MM.1S (cell line): ENCODE results near the gene RELL1.

Experiments used
- DNase-seq: peaks from one replicate; pipeline ENCODE4 v3.0.0-alpha.2; 2015
- H2AFZ ChIP-seq: fragments of 300-600 bp; sonication (generic); 2 replicates; pipeline ENCODE4 v1.6.0; 2016; ENCODE audit warnings: antibody characterized with exemption, low read length
- H3F3A ChIP-seq: fragments of 300-600 bp; sonication (generic); 2 replicates; pipeline ENCODE4 v1.6.1; 2016; ENCODE audit warnings: mild to moderate bottlenecking, antibody characterized with exemption, low read length, moderate library complexity, mixed read lengths; ENCODE audit not compliant: insufficient read depth
- H3K27ac ChIP-seq: fragments of 300-600 bp; sonication (generic); 2 replicates; pipeline ENCODE4 v1.5.1; 2016; ENCODE audit warnings: mild to moderate bottlenecking, low read length
- H3K27me3 ChIP-seq: fragments of 300-600 bp; sonication (generic); replicated peaks from 2 replicates; pipeline ENCODE4 v1.6.0; 2016; ENCODE audit warnings: low read length; ENCODE audit not compliant: insufficient read depth
- H3K36me3 ChIP-seq: fragments of 300-600 bp; sonication (generic); replicated peaks from 2 replicates; pipeline ENCODE4 v1.6.1; 2016; ENCODE audit warnings: mild to moderate bottlenecking, low read length, mixed read lengths; ENCODE audit not compliant: insufficient read depth
- H3K4me1 ChIP-seq: fragments of 300-600 bp; sonication (generic); 2 replicates; pipeline ENCODE4 v1.6.1; 2016; ENCODE audit warnings: low read length, mixed read lengths
- H3K4me2 ChIP-seq: fragments of 300-600 bp; sonication (generic); 2 replicates; pipeline ENCODE4 v1.6.0; 2016; ENCODE audit warnings: low read depth, low read length
- H3K4me3 ChIP-seq: fragments of 300-600 bp; sonication (generic); 2 replicates; pipeline ENCODE4 v1.5.1; 2016; ENCODE audit warnings: low read length, mixed read lengths
- H3K79me2 ChIP-seq: fragments of 300-600 bp; sonication (generic); 2 replicates; pipeline ENCODE4 v1.6.1; 2016; ENCODE audit warnings: mixed run types, low read length, mixed read lengths
- H3K9ac ChIP-seq: fragments of 300-600 bp; sonication (generic); 2 replicates; pipeline ENCODE4 v1.6.1; 2016; ENCODE audit warnings: low read length, mixed read lengths
- H3K9me2 ChIP-seq: fragments of 300-600 bp; sonication (generic); replicated peaks from 2 replicates; pipeline ENCODE4 v1.6.1; 2016; ENCODE audit warnings: mild to moderate bottlenecking, low read length, mixed read lengths; ENCODE audit not compliant: insufficient read depth
- H3K9me3 ChIP-seq: fragments of 300-600 bp; sonication (generic); replicated peaks from 2 replicates; pipeline ENCODE4 v1.6.1; 2016; ENCODE audit warnings: mild to moderate bottlenecking, low read length, mixed read lengths; ENCODE audit not compliant: insufficient read depth
- H4K20me1 ChIP-seq: fragments of 300-600 bp; sonication (generic); 2 replicates; pipeline ENCODE4 v1.6.1; 2016; ENCODE audit warnings: mild to moderate bottlenecking, low read length, moderate library complexity, mixed read lengths; ENCODE audit not compliant: insufficient read depth
- CTCF ChIP-seq: fragments of 300-600 bp; sonication (generic); IDR thresholded peaks from 2 replicates; pipeline ENCODE4 v1.5.1; 2016; ENCODE audit warnings: antibody characterized with exemption, low read length, mixed read lengths
- EZH2 ChIP-seq: fragments of 300-600 bp; sonication (generic); optimal IDR thresholded peaks from 2 replicates; pipeline ENCODE3; 2017; ENCODE audit warnings: low read depth, mild to moderate bottlenecking, antibody characterized with exemption, low read length, mixed read lengths
- EZH2phosphoT487 ChIP-seq: fragments of 300-600 bp; sonication (generic); IDR thresholded peaks from 2 replicates; pipeline ENCODE4 v1.6.1; 2018; ENCODE audit warnings: antibody characterized with exemption, low read length

The RELL1 gene

GRCh38 chr4:37591349-37591748 is 94.8 kb downstream of the RELL1 start:
- no peaks in the 10 kb centered on the region for H3K9me2 ChIP-seq
- H2AFZ ChIP-seq = no peak overlapping the region
- H3K27ac ChIP-seq = no peak overlapping the region
- no peaks in the 10 kb centered on the region for H3K27me3 ChIP-seq
- H3K9me3 ChIP-seq = no peaks in the 10 kb centered on the region
- TF ChIP-seq EZH2phosphoT487 (no peak), EZH2 (no peak), CTCF (no peak)
- H3K36me3 ChIP-seq = no peaks in the 10 kb centered on the region
- H3K4me3 ChIP-seq = no peak overlapping the region
- no peaks in the 10 kb centered on the region for H4K20me1 ChIP-seq
- H3K79me2 ChIP-seq = no peaks in the 10 kb centered on the region
- DNase-seq = no peak
- H3K9ac ChIP-seq = no peak overlapping the region
- H3K4me2 ChIP-seq = no peak overlapping the region
- H3F3A ChIP-seq = no peaks in the 10 kb centered on the region
- no peaks in the 10 kb centered on the region for H3K4me1 ChIP-seq

GRCh38 chr4:37590016-37590415 is 96.2 kb downstream of the RELL1 start:
- no peaks in the 10 kb centered on the region for H3F3A ChIP-seq
- no peaks in the 10 kb centered on the region for H3K27me3 ChIP-seq
- no peaks in the 10 kb centered on the region for H3K9me3 ChIP-seq
- no peak for DNase-seq
- no peak overlapping the region for H3K4me3 ChIP-seq
- H3K27ac ChIP-seq = no peak overlapping the region
- H3K36me3 ChIP-seq = no peaks in the 10 kb centered on the region
- no peaks in the 10 kb centered on the region for H3K9me2 ChIP-seq
- no peaks in the 10 kb centered on the region for H4K20me1 ChIP-seq
- TF ChIP-seq EZH2 (no peak), CTCF (no peak), EZH2phosphoT487 (no peak)
- H3K4me2 ChIP-seq = no peak overlapping the region
- no peak overlapping the region for H3K9ac ChIP-seq
- no peaks in the 10 kb centered on the region for H3K4me1 ChIP-seq
- no peaks in the 10 kb centered on the region for H3K79me2 ChIP-seq
- H2AFZ ChIP-seq = no peak overlapping the region

DNA sequence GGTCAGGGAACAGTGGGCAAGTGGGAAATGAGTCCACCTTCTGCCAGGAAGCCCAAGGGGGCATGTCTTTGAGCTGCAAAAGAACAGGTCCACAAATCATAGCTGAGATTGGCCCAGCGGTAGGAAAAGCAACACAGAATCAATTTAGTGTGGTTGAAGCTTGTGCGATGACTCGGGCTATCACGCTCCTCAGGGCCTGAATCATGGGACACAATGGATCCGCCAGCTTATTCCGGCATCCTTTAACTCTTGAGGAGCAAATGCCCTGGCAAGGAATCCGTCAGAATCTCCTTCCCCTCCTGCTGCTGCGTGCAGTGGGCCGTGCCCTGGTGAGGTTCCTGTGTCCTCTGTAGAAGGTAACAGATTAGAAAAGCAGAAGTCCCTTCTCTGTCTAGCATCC is 98.0 kb downstream of the RELL1 start:
- no peaks in the 10 kb centered on the region for H3K9me3 ChIP-seq
- no peaks in the 10 kb centered on the region for H3K4me1 ChIP-seq
- DNase-seq = no peak
- no peak overlapping the region for H3K4me2 ChIP-seq
- H3K27me3 ChIP-seq = no peaks in the 10 kb centered on the region
- no peak overlapping the region for H3K4me3 ChIP-seq
- no peak overlapping the region for H3K27ac ChIP-seq
- no peak overlapping the region for H3K9ac ChIP-seq
- H3K36me3 ChIP-seq = no peaks in the 10 kb centered on the region
- no peak overlapping the region for H2AFZ ChIP-seq
- TF ChIP-seq EZH2 = no peak
- TF ChIP-seq CTCF = no peak
- TF ChIP-seq EZH2phosphoT487 = no peak
- no peaks in the 10 kb centered on the region for H3K79me2 ChIP-seq
- H4K20me1 ChIP-seq = no peaks in the 10 kb centered on the region
- H3K9me2 ChIP-seq = no peaks in the 10 kb centered on the region
- no peaks in the 10 kb centered on the region for H3F3A ChIP-seq
